HepG2 (cell line): ENCODE measurements around the gene RNU2-63P. TPM values are rescaled to one million over a fixed set of nuclear protein-coding genes. Genes with fewer than 3 reads are reported as not detected.
A peak's percentile ranks its signal among the peaks of the same experiment; 100 is the strongest.

Source experiments
- CREBL2 ChIP-seq: sonication (generic); formaldehyde crosslinking; IDR thresholded peaks from 2 replicates; pipeline ENCODE4 v1.8.1; 2023; ENCODE audit warnings: missing genetic modification reagents, mild to moderate bottlenecking, borderline replicate concordance
- DMTF1 ChIP-seq: sonication (generic); formaldehyde crosslinking; IDR thresholded peaks from 2 replicates; pipeline ENCODE4 v1.4.0; 2020; ENCODE audit warnings: mild to moderate bottlenecking, missing genetic modification reagents
- EP300 ChIP-seq, 3 experiments: sonication (generic) in 1 of 3; formaldehyde crosslinking in 1 of 3; IDR thresholded peaks; 2 replicates each; pipeline versions ENCODE4 v1.5.1 to v1.6.1; 2011 to 2020; ENCODE audit warnings: low read depth in 2 of 3, low read length in 2 of 3, borderline replicate concordance in 1 of 3, improper control_type of control experiment in 1 of 3, mild to moderate bottlenecking in 1 of 3, missing genetic modification reagents in 1 of 3, moderate library complexity in 1 of 3
- HIC2 ChIP-seq: sonication (generic); formaldehyde crosslinking; IDR thresholded peaks from 2 replicates; pipeline ENCODE4 v1.9.0; 2022; ENCODE audit warnings: low read depth, missing genetic modification reagents
- JUNB ChIP-seq: sonication (generic); formaldehyde crosslinking; IDR thresholded peaks from 2 replicates; pipeline ENCODE4 v1.8.0; 2022; ENCODE audit warnings: missing genetic modification reagents, mild to moderate bottlenecking, borderline replicate concordance
- MTF2 ChIP-seq: sonication (generic); formaldehyde crosslinking; IDR thresholded peaks from 2 replicates; pipeline ENCODE4 v1.5.0; 2020; ENCODE audit warnings: missing genetic modification reagents, borderline replicate concordance
- NCOA2 ChIP-seq: sonication (generic); formaldehyde crosslinking; IDR thresholded peaks from 2 replicates; pipeline ENCODE4 v1.8.0; 2022; ENCODE audit warnings: inconsistent platforms
- NCOR1 ChIP-seq: fragments of 200-600 bp; sonication (generic); IDR thresholded peaks from 2 replicates; pipeline ENCODE4 v1.7.0; 2017; ENCODE audit warnings: antibody characterized with exemption, low read length, borderline replicate concordance
- NFYB ChIP-seq: sonication (generic); formaldehyde crosslinking; IDR thresholded peaks from 2 replicates; pipeline ENCODE4 v1.4.0; 2020; ENCODE audit warnings: missing genetic modification reagents
- POLR2G ChIP-seq: fragments of 200-400 bp; formaldehyde crosslinking; IDR thresholded peaks from 2 replicates; pipeline ENCODE4 v1.6.1; 2018; ENCODE audit warnings: mild to moderate bottlenecking, low read depth, low read length, moderate library complexity
- RXRB ChIP-seq: IDR thresholded peaks from 2 replicates; pipeline ENCODE4 v1.6.1; 2016; ENCODE audit warnings: borderline replicate concordance, missing genetic modification reagents, missing compliant biosample characterization
- SNRNP70 ChIP-seq: fragments of 200-400 bp; formaldehyde crosslinking; IDR thresholded peaks from 2 replicates; pipeline ENCODE4 v1.6.1; 2017; ENCODE audit warnings: mild to moderate bottlenecking, low read depth, low read length, moderate library complexity
- ZBTB43 ChIP-seq: sonication (generic); formaldehyde crosslinking; conservative IDR thresholded peaks from 2 replicates; pipeline ENCODE4 v1.4.0; 2020; ENCODE audit warnings: missing genetic modification reagents
- ZNF232 ChIP-seq: sonication (generic); formaldehyde crosslinking; IDR thresholded peaks from 2 replicates; pipeline ENCODE4 v1.4.0; 2020; ENCODE audit warnings: missing genetic modification reagents, borderline replicate concordance
- ZNF431 ChIP-seq: sonication (generic); formaldehyde crosslinking; IDR thresholded peaks from 2 replicates; pipeline ENCODE4 v1.9.0; 2022; ENCODE audit warnings: missing genetic modification reagents, low read depth, mild to moderate bottlenecking, borderline replicate concordance
- ZNF451 ChIP-seq: sonication (generic); formaldehyde crosslinking; IDR thresholded peaks from 2 replicates; pipeline ENCODE4 v1.5.0; 2020; ENCODE audit warnings: mild to moderate bottlenecking, missing genetic modification reagents
- ZNF576 ChIP-seq: sonication (generic); formaldehyde crosslinking; IDR thresholded peaks from 2 replicates; pipeline ENCODE4 v1.4.0; 2020; ENCODE audit warnings: mild to moderate bottlenecking, missing genetic modification reagents
- ZNF670 ChIP-seq: sonication (generic); formaldehyde crosslinking; IDR thresholded peaks from 2 replicates; pipeline ENCODE4 v1.8.0; 2022; ENCODE audit warnings: mild to moderate bottlenecking, missing genetic modification reagents, borderline replicate concordance
- ZNF704 ChIP-seq: sonication (generic); formaldehyde crosslinking; IDR thresholded peaks from 2 replicates; pipeline ENCODE4 v1.8.1; 2023; ENCODE audit warnings: mild to moderate bottlenecking, inconsistent platforms, moderate library complexity, missing genetic modification reagents, borderline replicate concordance
- polyA plus RNA-seq, 8 experiments: library from polyadenylated mRNA; depleted of rRNA in 3 of 8; stranded (reverse) in 7 of 8; unstranded in 1 of 8; fragments of >200 nt; fragmentation: Illumina TruSeq in 4 of 8; extraction: Trizol in 4 of 8; gene quantifications; 2 replicates each; pipeline versions ENCODE4 v1.2.1 to v1.2.3, GENCODE V29; 2011 to 2016; ENCODE audit warnings: low read depth in 4 of 8, missing spikeins in 1 of 8, mixed read lengths in 1 of 8; ENCODE audit not compliant: insufficient read depth in 1 of 8
- total RNA-seq, 5 experiments: library from RNA; depleted of rRNA; stranded (reverse); fragments of >200 nt; fragmentation: Illumina TruSeq; extraction: Trizol; gene quantifications; 2 replicates each; pipeline ENCODE4 v1.2.3, GENCODE V29; 2016; ENCODE audit warnings: low read depth in 1 of 5

RNU2-63P gene
- total and polyA plus RNA-seq, 2 of the 13 experiments (the other 11 are each of a cell fraction or from before 2014, with no cell fraction given) = 6.8 TPM; not detected in 1

- TF ChIP-seq EP300 (IDR thresholded peaks at IDR 0.05; ENCODE audit: low read depth in 2 of 2, low read length in 2 of 2) = peak; percentile 22 to 69; a peak in 3 of 4 replicates
- peak; percentile 73; the same call in 1 of the 2 replicates for TF ChIP-seq EP300 (CRISPR knock-in tag; IDR thresholded peaks at IDR 0.05; ENCODE audit: borderline replicate concordance)
- TF ChIP-seq ZNF232 (CRISPR knock-in tag) = peak; percentile 62
- 0 out of 2 replicates have a peak, but pooled peaks have one; percentile 16 for TF ChIP-seq MTF2
- no peak for TF ChIP-seq CREBL2 (CRISPR knock-in tag)
- peak; percentile 35; the same call in 1 of the 2 replicates for TF ChIP-seq DMTF1 (CRISPR knock-in tag)
- TF ChIP-seq ZNF451 (CRISPR knock-in tag) = no peak; the same call in 1 of the 2 replicates
- TF ChIP-seq ZNF431 (CRISPR knock-in tag) = peak; percentile 89; the same call in 1 of the 2 replicates
- TF ChIP-seq ZNF704 (CRISPR knock-in tag) = peak; percentile 46; the same call in 1 of the 2 replicates
- 0 out of 2 replicates have a peak, but pooled peaks have one; percentile 16 for TF ChIP-seq HIC2 (CRISPR knock-in tag)
- TF ChIP-seq RXRB (CRISPR knock-in tag) = peak; percentile 66
- no peak for TF ChIP-seq ZNF576 (CRISPR knock-in tag)
- TF ChIP-seq JUNB (CRISPR knock-in tag) = peak; percentile 79
- TF ChIP-seq NCOR1 = peak; percentile 23; the same call in 1 of the 2 replicates
- peak; percentile 61; the same call in 1 of the 2 replicates for TF ChIP-seq ZNF670
- peak; percentile 84 for TF ChIP-seq NCOA2 (CRISPR knock-in tag)
- TF ChIP-seq NFYB = peak; percentile 11
- peak; percentile 99 for TF ChIP-seq POLR2G
- TF ChIP-seq ZBTB43 = peak; percentile 55; the same call in 1 of the 2 replicates
- 0 out of 2 replicates have a peak, but pooled peaks have one; percentile 39 for TF ChIP-seq SNRNP70
Measured at GRCh38 chr2:88016086-88016959, at the start of gene RNU2-63P (continued).
